RKO (cell line): ENCODE measurements around the gene GRIN3B.
A peak's percentile ranks its signal among the peaks of the same experiment; 100 is the strongest.
"Not testable (repeated sequence)": the region's sequence is repeated elsewhere in the genome, so short reads cannot be mapped to it uniquely, and the experiment has no call there.

ENCODE experiments used
- DNase-seq: peaks from one replicate; pipeline ENCODE4 v3.0.0-alpha.2; 2016; ENCODE audit warnings: low spot score

The GRIN3B gene

GRCh38 chr19:1019616-1019961, 19.4 kb downstream of the GRIN3B start:
- no peak for DNase-seq

- peak; percentile 41 for DNase-seq
These were observed 20.0 kb downstream of the GRIN3B start for GRCh38 chr19:1019980-1020867.

- DNase-seq = peak; percentile 96
These were observed 20.7 kb downstream of the GRIN3B start, which contains the start of gene TMEM259 for GRCh38 chr19:1020868-1021425. Gene TMEM259 (minus strand): TSS chr19:1021123. CDS start chr19:1020996, 127 bp downstream.

- DNase-seq = not testable (repeated sequence)
These were observed 23.6 kb downstream of the GRIN3B start for GRCh38 chr19:1023883-1024188.

- not testable (repeated sequence) for DNase-seq
These were observed 24.9 kb downstream of the GRIN3B start for GRCh38 chr19:1025080-1025479.

- DNase-seq = peak; percentile 79
These were observed 26.0 kb downstream of the GRIN3B start, which contains the start of gene CNN2 for GRCh38 chr19:1025960-1026782. Gene CNN2 (plus strand): TSS chr19:1026608. CDS start chr19:1026662, 54 bp downstream.

- DNase-seq = peak; percentile 55
These were observed 26.8 kb downstream of the GRIN3B start for GRCh38 chr19:1026783-1027649.

GRCh38 chr19:1027650-1028061, 27.4 kb downstream of the GRIN3B start:
- DNase-seq = no peak

- DNase-seq = peak; percentile 61
These were observed 28.1 kb downstream of the GRIN3B start for GRCh38 chr19:1028062-1028926.

GRCh38 chr19:1032264-1032867, 32.1 kb downstream of the GRIN3B start:
- no peak for DNase-seq

GRCh38 chr19:1035998-1036621, 35.9 kb downstream of the GRIN3B start:
- no peak for DNase-seq

GRCh38 chr19:1037621-1038064, 37.4 kb downstream of the GRIN3B start:
- no peak for DNase-seq

- peak; percentile 29 for DNase-seq
These were observed 38.9 kb downstream of the GRIN3B start for GRCh38 chr19:1038978-1039645.

GRCh38 chr19:1039646-1040475, 39.6 kb downstream of the GRIN3B start, which contains the start of gene ABCA7:
Gene ABCA7 (plus strand): TSS chr19:1040107. CDS start chr19:1041362, 1,255 bp downstream.
- peak; percentile 98 for DNase-seq

GRCh38 chr19:1040476-1041271, 40.5 kb downstream of the GRIN3B start:
- peak; percentile 93 for DNase-seq

GRCh38 chr19:1041272-1041834, 41.1 kb downstream of the GRIN3B start:
- no peak for DNase-seq
